COR-L47 (cell line): ENCODE measurements around the gene MPO.

Source experiments
- DNase-seq: peaks from one replicate; lab custom pipeline; 2025; lab: John Stamatoyannopoulos, UW

MPO gene

DNA sequence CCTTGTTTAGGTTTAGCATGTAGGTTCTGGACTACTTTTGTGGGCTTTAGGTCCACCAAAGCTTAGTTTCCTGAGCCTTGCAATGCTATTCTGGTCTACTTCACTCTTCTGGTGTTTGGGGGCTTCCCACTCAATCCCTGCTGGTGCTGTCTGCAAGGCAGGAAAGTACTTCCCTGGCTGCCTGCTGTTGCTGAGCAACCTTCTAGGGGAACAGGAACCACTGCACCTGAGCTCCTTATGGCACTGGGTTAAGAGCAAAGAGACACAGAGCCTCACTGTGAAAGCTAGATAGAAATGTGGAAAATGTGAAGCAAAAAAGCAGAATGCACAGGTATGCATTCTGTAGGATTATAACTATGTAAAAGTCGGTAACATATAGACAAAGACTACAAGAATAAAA is 17.0 kb downstream of the MPO start:
- no peak for DNase-seq

DNA sequence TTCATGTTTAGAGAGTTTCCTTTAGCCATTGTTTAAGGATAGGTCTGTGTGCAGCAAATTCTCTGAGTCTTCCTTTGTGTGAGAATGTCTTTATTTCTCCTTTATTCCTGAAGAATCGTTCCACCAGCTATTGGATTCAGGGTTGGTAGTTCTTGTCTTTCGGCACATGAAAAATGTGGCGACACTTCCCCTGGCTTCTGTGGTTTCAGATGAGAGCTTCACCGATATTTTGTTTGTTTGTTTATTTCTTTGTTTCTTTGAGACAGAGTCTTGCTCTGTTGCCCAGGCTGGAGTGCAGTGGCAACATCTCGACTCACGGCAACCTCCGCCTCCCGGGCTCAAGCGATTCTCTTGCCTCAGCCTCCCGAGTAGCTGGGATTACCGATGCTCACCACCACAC is 18.6 kb downstream of the MPO start:
- DNase-seq, result no peak

DNA sequence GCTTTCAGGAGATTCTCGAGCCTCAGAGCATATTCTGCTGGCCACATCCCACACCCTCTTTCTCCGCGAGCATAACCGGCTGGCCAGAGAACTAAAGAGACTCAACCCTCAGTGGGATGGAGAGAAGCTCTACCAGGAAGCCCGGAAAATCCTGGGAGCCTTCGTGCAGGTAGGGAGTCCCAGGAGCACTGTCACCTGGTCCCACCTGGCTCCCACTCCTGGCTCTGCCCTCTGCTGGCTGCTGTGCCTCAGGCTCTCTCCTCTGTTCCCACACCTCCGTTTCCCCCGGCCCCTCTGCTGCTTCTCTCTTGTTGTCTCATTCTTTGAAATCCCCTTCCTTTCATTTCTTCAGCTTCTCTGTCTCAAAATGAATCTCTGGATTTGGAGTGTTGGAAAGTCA is 25.9 kb downstream of the MPO start:
- no peak for DNase-seq

DNA sequence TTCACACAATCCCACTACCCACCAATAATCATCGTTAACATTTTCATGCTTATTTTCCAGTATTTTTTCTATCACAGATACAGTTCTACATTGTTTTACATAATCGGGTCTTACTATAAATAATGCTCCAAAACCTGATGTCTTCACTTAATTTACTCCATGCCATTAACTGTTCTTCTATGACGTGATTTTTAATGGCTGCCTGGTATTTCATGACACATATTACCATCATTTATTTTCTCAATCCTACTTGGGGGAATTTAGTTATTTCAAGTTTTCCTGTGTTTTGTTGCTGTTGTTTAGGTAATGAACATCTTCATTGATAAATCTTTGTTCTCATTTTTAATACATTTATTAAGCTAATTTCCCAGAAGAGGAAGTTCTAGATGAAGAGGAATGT is 27.7 kb downstream of the MPO start:
- no peak for DNase-seq

DNA sequence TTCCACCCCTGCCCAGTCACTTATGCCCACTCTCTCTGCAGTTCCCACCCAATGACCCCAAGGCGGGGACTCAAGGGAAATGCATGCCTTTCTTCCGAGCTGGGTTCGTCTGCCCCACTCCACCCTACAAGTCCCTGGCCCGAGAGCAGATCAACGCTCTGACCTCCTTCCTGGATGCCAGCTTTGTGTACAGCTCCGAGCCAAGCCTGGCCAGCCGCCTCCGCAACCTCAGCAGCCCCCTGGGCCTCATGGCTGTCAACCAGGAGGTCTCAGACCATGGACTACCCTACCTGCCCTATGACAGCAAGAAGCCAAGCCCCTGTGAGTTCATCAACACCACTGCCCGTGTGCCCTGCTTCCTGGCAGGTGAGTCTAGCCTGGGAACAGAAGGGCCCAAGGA is 28.6 kb downstream of the MPO start:
- DNase-seq, result no peak

DNA sequence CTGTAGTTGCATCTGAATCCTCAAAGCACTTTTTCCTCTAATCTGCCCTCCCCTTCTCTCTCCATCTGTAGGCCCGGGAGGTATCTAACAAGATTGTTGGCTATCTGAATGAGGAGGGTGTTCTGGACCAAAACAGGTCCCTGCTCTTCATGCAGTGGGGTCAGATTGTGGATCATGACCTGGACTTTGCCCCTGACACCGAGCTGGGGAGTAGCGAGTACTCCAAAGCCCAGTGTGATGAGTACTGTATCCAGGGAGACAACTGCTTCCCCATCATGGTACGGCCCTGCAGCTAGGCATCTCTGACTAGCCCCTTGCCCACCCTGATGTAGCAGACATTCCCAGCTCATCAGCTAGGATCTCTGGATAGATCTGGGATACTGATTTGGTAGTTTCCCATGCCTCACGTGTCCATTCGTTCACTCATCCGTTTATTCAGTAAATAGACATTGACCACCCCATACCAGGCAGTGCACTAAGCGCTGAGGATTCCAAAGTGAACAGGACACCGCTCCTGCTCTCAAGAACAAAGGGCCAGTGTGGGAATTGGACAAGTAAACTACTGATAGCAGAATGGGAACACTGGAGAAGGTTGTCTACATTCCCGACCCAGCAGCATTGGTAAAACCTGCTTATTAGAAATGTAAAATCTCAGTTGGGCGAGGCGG is 30.3 kb downstream of the MPO start:
- no peak for DNase-seq

DNA sequence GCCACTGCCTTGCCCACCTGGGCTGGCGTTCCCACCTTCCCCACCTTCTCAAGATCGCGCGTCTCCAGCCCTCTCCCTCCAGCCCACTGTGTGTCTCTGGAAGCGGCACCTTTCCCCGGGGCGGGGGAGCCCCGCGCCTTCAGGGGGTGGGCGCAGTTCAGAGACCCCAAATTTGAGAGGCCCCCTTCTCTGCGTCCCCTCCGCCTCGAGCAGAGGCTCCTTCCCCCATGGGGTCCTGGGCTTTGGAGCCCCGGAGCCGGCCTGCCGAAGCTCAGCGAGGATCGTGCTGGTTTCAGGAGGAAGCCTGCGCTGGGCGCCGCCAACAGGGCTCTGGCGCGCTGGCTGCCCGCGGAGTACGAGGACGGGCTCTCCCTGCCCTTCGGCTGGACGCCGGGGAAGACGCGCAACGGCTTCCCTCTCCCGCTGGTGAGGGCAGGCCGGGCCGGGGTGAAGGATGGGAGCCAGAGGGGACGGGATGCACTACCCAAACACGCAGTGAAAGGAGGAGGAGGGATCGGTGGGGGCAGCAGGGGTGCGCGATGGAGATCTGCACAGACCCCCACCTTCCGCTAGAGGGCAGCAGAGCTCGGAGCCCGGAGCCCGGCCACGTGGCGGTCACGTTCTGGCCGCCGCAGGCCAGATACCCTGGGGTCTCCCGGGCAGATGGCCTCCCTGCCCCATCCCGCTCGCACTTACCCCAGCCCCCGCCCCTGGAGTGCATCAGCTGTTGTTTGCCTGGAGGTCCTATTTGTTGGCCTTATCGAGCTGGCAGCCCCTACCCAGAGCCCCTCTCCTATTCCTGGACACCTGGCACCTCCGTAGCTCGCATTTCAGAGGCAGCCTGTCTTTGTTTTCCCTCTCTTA is 31.2 kb downstream of the MPO start:
- peak; percentile 73 for DNase-seq

DNA sequence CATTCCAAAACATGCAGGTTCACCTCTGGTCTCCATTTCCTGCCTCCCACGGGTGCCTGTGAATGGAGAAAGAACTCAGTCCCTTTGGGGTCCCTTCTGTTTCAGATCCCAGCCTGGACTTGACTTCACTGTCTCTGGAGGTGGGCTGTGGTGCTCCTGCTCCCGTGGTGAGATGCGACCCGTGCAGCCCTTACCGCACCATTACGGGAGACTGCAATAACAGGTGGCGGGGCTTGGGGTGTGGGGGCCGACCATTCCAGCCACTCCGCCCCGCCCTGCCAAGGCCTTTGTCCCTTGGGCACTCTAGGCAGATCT is 31.8 kb downstream of the MPO start:
- no peak for DNase-seq

DNA sequence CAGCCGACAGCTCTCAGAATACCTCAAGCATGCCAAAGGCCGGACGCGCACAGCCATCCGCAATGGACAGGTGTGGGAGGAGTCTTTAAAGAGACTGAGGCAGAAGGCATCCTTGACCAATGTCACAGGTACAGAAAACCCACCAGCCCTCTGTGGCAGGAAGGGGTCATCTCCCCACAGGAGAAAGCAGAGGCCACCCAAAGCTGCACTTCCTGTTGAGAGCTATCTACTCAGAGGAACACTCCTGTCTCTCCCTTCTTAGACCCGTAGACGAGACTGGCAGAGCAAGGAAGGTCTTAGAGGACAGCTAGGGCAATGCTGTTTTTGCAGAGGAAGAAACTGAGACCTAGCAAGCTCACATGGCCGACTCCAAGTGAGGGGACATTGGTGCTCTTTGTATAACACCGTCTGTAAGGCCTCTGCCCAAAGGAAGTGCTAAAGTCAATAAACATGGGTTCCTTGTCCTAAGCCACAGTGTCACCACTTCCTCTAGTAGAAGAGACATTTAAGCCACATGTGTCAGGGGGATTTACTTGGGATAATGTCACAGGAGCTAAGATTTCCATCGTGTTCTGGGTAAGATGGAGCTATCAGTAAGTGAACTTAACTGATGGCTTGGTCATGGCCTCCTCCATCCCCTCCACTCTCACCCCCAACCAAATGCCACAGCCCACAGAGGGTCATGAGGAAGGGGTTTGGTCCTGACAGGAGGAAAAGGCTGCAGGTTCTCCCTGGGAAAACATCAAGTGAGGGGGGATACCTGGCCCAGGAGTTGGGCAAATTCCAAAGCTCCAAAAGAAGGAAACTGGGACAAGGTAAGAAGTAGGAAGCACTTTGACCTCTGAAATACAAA is 33.0 kb downstream of the MPO start:
- DNase-seq, result no peak

DNA sequence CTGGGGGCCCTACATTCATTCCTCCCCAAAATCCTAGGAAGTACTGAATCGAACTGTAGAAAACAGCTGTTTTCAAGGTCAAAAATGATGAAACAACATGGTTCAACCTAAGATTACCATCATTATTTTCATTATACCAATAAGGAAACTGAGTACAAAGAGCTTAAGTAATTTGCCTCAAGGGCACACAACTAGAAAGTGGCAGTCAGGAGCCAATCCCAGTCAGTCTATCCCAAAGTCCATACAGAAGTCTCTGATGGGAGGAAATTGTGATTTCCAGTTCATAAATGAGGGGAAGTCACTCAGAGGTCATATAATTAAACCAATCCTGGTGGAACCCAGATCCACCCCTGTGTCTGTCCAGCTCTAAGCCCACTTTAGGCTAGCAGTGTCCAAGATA is 34.0 kb downstream of the MPO start:
- DNase-seq, result no peak

DNA sequence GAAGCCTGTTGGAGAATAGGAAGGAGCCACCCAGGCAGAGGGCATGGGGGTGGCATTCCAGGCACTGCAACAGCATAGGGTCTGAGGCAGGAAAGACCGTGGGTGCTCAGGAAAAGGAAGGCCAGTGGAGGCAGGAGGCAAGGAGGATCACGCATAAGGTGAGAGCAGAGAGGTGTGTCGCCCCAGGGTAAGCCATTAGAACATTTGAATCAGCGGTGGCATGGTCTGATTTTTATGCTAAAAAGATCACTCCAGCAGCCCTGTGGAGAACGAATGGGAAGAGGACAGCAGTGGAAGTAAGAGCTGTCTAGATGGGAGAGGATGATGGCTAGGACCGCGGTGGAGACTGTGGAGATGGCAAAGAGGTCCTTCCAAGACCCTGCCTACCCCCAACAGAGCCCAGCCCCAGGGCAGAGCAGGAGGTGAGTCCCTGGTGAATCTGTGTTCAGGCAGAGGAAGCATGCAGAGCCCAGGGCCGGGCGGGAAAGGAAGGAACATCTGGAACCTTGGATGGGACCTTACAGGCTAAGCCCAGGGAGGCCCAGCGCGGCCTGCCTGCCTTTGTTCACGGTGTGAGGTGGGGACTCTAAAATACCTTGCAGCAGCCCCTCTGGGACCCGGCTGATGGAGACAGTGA is 34.5 kb downstream of the MPO start:
- no peak for DNase-seq

DNA sequence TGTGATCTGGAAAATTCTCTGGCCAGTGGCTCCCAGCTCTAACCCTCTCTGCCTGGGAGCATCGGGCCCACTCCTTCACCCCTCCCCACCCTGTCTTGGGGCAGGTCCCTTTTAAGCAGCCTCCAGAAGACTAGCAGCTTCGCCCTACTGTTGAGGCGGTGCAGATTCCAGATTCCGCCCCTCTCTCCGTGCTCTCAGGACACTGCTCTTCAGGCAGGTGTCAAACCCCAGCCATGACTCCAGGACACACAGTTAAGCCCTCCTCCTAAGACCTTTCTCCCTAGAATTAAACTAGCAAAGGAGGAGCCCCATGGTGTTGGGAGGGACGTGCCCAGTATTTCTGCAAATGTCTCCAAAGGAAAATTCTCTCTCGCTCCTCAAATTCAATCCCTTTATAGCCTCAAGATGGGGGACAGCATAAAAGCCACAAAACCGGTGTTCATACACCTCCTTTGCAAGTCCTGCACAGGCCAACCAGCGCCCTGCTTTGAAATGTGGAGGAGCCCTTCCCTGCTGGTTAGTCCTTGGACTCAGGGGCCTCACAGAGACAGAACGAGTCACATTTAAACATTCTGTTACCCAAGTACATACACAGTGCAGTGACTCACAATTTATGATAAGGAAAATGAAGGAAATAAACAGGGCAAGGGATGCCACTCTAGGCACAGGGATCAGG is 35.2 kb downstream of the MPO start:
- no peak for DNase-seq

DNA sequence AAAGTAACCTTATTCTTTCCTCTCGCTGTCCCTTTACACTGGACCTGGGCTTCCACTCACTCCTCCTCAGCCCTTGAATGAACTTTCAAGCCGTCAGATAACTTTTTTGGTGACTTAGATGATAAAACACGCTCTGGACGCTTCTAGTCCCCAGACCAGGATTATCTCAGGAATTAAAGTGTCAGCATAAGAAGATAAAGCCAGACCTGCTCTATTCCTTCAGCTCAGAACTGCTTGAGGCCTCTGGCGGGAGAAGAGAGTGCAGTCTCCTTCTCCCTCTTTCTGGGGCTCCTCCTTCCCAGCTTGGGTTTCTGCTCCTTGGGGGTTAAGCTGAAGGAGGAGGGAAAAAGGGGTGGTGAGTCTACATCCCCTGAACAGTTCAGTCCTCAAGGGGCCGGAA is 35.8 kb downstream of the MPO start:
- no peak for DNase-seq

DNA sequence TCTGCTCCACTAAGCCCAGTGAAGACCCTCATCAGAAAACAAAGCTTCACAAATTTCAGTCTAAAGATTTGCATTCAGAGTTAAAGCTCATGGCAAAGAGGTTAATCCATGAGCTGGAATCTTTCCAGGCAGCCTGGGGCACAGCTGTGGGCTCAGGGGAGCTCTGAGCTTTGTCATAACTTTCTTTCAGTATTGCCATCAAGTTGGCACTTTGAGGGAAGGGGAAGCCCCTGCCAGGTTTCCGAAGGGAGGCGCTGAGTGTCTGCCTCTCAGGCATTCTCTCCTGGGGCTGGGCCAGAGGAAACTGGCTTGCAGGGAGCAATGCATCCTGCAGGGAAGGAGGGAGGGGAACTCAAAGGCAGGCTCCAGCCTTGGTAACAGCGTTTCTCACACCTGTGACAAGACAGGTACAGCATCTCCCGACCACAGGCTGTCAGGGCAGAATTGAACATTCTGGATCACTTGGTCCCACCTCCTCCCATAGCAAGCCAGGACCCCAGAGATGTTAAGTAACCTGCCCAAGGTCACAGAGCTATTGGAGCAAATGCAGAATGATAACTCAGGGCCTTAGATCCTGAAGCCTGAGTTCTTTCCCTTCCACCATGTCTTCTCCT is 38.5 kb downstream of the MPO start:
- no peak for DNase-seq

DNA sequence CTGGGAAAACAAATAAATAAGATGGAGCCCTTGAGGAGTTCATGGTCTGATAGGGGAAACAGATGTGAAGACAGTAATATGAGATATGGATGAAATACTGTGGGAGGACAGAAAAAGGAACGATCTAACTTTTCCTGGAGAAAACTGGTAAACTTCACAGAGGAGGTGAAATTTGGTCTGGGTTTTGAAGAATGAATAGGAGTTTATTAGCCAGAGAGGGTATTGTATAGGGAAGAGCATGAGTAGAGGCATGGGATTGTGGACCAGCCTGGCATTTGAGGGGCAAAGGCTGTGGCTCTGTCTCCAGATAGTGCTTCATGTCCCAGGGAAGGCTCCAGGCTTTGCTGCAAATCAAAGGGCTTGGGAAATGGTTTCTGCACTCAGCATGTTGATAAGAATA is 40.7 kb downstream of the MPO start:
- DNase-seq, result no peak

DNA sequence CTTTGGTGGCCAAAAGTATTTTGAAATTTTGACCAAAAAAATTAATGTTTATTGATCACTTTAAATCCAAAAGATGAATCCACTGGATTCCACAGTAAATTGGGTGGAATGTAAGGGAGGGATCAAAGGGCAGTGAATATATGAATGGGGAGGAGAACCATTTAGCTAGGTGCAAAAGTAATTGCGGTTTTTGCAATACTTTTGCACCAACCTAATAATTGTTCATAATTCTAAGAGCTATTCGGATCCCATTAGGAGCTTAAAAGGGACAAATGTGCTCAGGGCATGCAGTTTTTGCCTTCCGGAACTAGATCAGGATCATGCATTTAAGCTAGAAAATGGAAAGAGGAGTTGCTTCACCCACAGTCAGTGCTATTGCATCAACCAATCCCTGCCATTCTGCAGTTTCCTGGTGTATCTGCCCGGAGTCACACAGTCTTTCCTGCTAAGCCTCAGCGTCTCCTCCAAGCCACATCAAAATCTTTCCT is 42.5 kb downstream of the MPO start, which contains the start of gene LPO:
TSS of gene LPO (plus strand) at position 438 of the 488 bp plus-strand sequence. CDS start 4,396 bp downstream, outside the sequence.
- DNase-seq, result no peak

DNA sequence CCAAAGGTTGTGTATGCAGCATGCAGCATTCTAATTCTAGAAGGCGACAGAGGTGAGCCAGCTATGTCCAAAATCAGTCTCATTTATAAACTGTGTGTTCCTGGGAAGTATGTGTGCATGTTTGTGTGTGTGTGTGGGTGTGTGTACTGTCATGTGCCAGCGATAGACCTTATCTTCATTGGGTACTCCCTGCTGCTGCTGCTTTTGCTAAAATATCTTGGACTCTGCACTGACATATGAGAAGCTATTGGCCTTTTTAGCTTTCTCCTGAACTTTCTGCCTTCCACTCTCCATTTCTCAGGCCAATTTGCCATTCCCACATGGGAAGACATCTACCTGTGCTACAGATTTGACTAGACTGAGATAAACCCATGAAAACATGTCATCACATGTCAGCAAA is 44.3 kb downstream of the MPO start:
- no peak for DNase-seq

DNA sequence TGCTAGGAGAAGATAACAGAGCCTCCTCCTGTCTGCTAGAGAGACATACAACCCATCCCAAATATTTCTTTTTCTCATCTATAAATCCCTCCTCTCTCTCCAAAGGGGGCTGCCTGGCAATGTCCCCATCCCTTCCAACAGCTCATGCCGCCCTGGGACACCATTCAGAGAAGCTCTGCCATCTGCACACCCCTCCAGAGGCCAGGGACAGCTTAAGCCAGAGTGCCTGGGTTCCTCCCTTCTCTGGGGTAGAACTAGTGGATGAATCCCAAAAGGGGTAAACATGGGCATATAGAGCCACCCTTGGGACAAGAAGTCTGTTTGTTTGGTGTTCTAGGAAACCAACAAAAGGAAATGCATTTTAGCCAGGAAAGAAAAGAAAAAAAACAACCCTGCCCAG is 44.9 kb downstream of the MPO start:
- no peak for DNase-seq

DNA sequence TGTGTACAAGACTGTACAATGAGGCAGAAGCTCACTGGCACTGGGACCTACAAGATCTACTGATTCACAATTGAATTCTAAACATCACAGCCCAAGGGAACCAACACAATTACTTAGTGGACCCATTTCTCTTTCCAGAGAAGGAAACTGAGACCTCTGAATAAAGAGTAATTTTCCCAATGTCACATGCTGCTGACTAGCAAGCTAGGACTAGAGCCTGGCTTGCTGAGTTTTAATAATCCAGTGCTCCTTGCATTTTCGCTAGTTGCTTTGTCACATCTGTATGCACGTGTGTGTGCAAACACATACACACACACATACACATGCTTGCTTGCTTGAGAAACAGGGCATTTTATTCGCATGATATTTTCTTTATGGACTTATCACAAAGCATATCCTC is 46.2 kb downstream of the MPO start:
- DNase-seq, result no peak

DNA sequence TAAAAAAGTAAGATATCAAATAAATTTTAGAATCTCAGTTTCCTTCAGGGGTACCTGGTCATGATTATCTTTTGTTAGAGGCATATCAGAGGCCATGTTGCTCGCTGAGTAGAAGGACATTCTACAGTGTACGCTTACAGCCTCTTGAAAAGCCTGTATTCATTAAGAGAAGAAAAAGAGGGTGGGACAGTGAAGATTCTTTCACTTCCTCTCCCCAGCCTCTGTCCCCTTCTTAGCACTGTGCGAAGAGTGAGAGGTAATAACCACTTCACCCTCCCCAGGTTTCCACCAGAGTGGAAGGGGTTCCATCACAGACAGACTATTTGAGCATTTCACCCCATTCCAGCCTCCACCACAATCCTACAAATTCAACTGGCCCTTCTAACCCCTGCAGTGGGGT is 47.2 kb downstream of the MPO start:
- DNase-seq, result no peak

DNA sequence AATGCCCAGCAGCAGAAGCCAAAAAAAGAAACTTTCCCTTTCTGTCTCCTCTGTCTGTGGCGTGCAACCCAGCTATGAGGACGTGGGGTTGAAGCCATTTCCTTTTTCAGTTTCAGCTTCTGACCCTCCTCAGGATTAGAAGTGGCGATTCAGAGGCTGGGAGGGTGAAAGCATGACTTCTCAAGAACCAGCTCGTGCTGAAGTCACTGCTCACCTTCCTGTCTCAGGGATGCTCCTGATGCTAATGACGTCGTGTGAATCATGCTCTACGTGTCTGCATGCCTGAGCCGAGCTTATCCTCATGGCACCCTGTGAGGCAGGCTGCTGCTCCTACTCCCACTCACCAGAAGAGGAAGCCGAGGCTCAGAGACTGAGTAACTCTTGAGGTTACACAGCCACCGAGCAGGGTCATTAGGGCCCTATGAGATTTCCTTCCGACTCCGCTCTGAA is 48.0 kb downstream of the MPO start:
- no peak for DNase-seq
